Myocyte (in vitro differentiated cells): ENCODE measurements around the gene SLC22A7. TPM values are rescaled to one million over a fixed set of nuclear protein-coding genes. Genes with fewer than 3 reads are reported as not detected.
"Not testable (repeated sequence)": the region's sequence is repeated elsewhere in the genome, so short reads cannot be mapped to it uniquely, and the experiment has no call there.

Experiments used
- DNase-seq: peaks from one replicate; pipeline ENCODE4 v3.0.0-alpha.2; 2012; ENCODE audit warnings: low read depth
- total RNA-seq: library from RNA; depleted of rRNA; stranded (reverse); fragments of >200 nt; gene quantifications from 2 replicates; pipeline ENCODE4 v1.2.3, GENCODE V29; 2014

SLC22A7 gene
- total RNA-seq, 1 donor from 2014 or later: not detected

GRCh38 chr6:43334466-43335095, 36.5 kb downstream of the SLC22A7 start:
- peak; percentile 92 for DNase-seq

GRCh38 chr6:43335469-43335868, 37.4 kb downstream of the SLC22A7 start:
- no peak for DNase-seq

- peak; percentile 8 for DNase-seq
These were observed 38.3 kb downstream of the SLC22A7 start for GRCh38 chr6:43336382-43336781.

GRCh38 chr6:43338243-43338642, 40.2 kb downstream of the SLC22A7 start:
- DNase-seq: no peak

- no peak for DNase-seq
These were observed 41.1 kb downstream of the SLC22A7 start for GRCh38 chr6:43339168-43339567.

- not testable (repeated sequence) for DNase-seq
These were observed 48.2 kb downstream of the SLC22A7 start for GRCh38 chr6:43346243-43346642.

GRCh38 chr6:43347021-43347420, 49.0 kb downstream of the SLC22A7 start:
- DNase-seq: no peak

- no peak for DNase-seq
These were observed 49.4 kb downstream of the SLC22A7 start for GRCh38 chr6:43347444-43347843.

GRCh38 chr6:43351951-43352350, 53.9 kb downstream of the SLC22A7 start:
- not testable (repeated sequence) for DNase-seq

Other genes with a start within 250 kb of the SLC22A7 start
- gene CUL7, start 244.4 kb upstream of the SLC22A7 start, total RNA-seq: 54.1 and 58.1 TPM in 2 replicates
- gene MRPL2, start 238.8 kb upstream of the SLC22A7 start, total RNA-seq: 17.6 and 27.3 TPM in 2 replicates
- gene KLC4, start 238.6 kb upstream of the SLC22A7 start, total RNA-seq: 21.0 and 23.6 TPM in 2 replicates
- 38.9 and 47.5 TPM in 2 replicates for gene PTK7, start 221.9 kb upstream of the SLC22A7 start, total RNA-seq
- gene SRF, start 127.0 kb upstream of the SLC22A7 start, total RNA-seq: 66.1 and 69.9 TPM in 2 replicates
- gene CUL9, start 116.1 kb upstream of the SLC22A7 start, total RNA-seq: 14.5 and 20.7 TPM in 2 replicates
- 63.6 and 109 TPM in 2 replicates for gene DNPH1, start 68.8 kb upstream of the SLC22A7 start, total RNA-seq
- not detected in 2 replicates for gene TTBK1, start 54.8 kb upstream of the SLC22A7 start, total RNA-seq
- gene CRIP3, start 10.6 kb downstream of the SLC22A7 start, total RNA-seq: 0.78 TPM in 1 of 2 replicates, not detected in the other
- 14.4 and 14.9 TPM in 2 replicates for gene ZNF318, start 71.4 kb downstream of the SLC22A7 start, total RNA-seq
- 10.5 and 11.6 TPM in 2 replicates for gene ABCC10, start 129.3 kb downstream of the SLC22A7 start, total RNA-seq
- 3.3 and 6.2 TPM in 2 replicates for gene DLK2, start 157.3 kb downstream of the SLC22A7 start, total RNA-seq
- gene TJAP1, start 179.3 kb downstream of the SLC22A7 start, total RNA-seq: 26.7 and 39.6 TPM in 2 replicates
- gene LRRC73, start 212.1 kb downstream of the SLC22A7 start, total RNA-seq: 1.6 and 2.0 TPM in 2 replicates
- 199 and 250 TPM in 2 replicates for gene YIPF3, start 218.7 kb downstream of the SLC22A7 start, total RNA-seq
- 23.5 and 26.5 TPM in 2 replicates for gene POLR1C, start 218.8 kb downstream of the SLC22A7 start, total RNA-seq